Activated T-cell treated with anti-CD3 and anti-CD28 coated beads, Interleukin-2, amount 50 U/mL, for 1 hour (primary cell): ENCODE data around the gene PCED1B.

Source experiments
- DNase-seq: peaks from one replicate; pipeline ENCODE4 v3.0.0-alpha.2; 2020

Gene PCED1B

DNA sequence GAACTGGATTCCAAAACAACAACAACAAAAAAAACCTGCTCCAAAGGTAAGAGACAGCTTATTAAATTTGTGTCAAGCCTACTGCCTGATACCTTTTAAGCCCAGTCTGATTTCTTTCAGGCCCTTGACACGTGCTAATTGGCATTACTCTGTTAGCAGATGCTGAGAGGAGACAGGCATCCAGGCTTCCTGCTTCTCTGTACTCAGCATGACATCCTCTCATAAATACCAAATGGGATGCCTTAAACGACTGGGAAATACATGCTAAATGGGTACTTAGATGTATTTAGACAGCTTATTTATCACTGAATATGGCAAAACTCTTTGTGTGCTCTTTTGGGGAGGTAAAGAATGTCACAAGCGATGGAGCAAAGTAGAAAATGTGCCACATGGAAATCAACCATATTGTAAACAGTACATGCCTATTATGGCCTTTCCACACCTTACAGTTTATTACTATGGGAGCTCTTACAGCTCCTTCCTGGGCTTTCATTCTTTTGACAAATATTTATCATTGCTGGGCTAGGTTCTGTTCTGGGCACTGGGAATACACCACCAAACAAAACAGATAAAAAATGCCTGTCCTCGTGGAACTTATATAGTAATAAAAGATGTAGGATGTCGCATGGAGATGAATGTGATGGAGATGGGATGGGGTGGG is 11.5 kb upstream of the PCED1B start:
- no peak for DNase-seq

DNA sequence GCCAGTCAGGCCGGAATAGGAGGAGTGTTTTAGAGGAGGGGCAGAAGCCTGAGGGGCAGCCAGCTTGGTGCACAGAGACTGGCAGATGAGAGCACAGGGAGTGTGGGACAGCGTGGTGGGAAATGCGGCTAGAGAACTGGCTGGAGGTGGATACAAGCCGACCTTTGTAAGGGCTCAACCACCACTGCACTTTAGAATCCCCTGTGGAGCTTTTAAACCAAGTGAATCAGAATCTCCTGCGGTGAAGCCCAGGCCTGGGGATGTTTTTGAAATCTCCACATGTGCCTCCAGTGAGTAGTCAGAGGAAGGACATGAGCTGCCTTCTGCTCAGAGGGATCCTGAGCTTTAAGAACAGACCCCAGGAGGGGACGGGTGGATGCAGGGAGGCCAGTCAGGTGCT is 10.9 kb upstream of the PCED1B start:
- no peak for DNase-seq

DNA sequence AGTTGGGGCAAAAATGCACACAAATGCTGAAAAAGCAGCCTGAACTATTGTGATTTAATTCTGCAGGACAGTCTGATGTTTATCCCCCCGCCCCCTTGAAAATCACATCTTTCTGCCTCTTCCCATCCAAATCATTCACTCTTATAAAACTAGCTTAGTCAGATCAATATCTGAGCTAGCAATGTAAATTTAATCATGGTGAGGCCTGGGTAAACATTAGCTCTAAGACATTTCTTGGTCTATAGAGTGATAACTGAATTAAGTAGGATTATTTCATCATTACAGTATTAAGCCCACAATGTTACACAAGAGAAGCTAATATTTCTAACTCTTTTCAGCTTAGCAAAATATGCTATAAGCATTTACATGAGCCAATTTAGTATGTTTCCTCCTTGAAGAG is 9.1 kb upstream of the PCED1B start:
- no peak for DNase-seq

DNA sequence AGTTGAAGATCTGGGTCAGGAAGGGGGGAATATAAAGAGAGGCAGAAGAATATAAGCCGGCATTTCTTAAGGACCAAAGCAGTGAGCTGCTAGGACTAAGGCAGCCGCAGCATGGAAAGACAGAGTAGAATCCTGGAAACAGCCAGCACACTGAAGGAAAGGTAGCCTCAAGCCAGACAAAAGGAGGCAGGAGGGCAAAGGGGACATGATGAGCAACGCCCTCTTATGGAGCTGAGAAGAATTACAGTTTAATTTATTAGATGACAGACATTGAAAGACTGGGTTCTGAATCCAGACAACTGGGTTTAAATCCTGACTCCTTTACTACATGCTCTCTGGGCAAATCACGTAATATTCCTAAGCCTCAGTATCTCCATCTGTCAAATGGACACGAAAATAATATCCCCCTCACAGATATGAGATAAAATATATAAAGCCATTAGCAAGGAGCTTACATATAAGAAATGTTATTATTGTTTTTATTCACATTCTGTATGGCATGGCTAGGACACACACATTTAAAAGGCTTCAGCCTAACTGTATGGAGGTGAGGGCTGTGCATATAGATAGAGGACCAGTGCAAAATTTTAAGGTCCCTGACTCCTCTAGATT is 8.1 kb upstream of the PCED1B start:
- DNase-seq: no peak

DNA sequence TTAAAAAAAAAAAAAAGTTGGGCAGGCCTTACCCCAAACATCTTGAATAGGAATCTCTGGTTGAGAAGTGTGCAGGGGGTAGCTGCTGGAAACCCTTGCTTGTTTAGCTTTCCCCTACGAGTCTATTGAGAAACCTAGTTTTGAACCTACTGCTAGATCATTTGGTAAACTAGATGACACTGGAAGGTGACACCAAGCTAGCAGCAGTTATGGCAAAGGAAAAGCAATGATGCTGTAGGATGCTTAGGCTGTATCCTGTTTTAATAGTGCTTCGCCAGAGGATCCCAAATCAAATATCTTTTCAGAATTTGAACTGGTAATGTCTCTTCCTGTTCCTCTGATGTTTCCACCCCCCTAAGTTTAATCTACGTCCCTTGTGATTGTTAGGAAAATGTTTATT is 5.5 kb upstream of the PCED1B start:
- DNase-seq: no peak

DNA sequence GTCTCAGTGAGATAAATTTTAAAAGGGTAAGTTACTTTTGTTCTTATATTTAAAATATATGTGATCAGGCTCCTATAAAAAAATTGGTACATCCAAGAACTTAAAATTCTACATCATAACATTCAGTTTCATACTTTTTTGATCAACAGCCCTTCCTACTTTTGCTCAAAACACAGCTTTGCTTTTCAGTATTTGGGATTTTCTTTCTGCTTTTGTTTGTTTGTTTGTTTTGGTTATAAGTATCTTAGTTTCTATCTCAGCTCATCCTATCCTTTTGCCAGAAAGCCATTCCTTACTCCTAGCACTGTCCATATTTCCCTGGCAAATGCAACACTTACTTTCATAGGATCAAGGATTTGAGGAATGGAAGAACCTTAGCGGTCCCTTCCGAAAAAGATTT is 4.7 kb upstream of the PCED1B start:
- DNase-seq: no peak

DNA sequence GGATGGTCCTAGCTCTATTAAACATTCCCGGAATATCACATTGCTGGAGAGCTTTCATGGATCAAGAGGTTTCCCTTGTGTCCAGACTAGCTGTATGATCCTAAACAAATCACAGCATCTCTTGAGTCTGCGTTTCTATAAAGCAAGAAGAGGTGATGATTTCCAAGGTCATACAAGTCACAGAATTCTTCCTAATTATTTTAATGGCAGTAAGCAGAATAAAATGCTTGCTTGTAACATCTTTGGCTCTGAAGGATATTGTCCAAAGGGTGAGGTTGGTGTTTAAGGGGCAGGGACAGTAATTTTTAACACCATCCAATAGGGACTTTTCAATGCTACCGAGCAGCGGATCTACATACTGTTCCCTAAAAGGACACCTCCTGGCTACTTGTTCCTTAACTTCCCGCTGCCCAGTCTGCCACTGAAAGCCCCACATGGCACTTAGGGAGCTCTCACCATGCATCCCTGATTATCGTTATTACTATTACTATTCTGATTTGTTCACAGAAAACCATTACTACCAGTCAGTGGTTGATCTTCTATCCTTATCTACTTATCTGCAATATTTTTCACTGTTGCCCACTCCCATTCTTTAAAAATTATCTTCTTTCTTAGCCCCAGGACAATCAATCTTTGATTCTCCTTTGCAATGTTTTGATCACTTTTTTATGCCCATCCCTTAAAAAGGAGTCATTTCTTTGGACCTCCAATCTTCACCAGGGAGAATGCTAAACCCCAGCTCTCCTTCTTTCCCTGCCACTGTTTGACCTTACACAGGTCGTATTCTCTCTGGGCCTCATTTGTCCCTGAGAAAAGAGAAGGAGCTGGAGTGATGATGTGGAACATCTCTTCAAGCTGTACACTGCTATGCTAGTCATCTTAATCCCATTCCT is 4.0 kb upstream of the PCED1B start:
- no peak for DNase-seq

DNA sequence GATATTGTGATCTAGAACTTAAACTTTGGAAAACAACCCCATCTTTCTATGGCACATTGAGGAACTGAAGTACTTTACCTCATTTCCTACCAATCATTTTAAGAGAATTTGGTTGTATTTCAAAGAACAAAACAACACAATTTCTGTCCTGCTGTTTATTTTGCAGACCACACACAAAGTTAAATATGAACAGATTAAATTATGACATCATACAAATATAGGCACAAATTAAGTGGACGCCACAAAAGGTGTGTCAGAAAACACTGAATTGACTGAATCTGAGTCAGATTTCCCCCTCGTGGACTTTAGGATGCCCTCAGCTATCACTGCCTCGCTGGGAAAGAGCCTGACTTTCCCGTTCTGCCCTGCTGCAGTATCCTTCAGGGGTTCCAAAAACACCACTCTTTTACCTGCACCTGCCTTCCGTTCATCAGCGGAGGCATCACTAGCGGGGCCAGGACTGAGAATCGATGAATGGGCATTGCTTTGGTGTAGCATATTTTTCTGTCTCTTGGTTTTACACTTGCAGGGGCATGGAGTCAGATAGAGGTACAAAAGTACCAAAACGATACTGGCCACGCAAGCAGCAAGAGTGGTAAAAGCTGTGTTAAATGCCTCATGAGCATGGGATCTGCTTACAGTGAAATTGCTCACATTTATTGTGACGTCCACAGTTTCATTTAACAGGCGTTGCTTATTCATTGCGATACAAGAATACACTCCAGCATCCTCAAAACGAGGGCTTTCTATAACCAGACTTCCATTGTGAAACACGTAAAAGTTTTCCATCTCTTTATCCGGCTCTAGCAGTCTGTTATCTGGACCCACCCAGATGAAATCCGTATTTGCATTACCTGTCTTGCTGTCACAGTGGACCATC is 2.0 kb upstream of the PCED1B start:
- DNase-seq: no peak

DNA sequence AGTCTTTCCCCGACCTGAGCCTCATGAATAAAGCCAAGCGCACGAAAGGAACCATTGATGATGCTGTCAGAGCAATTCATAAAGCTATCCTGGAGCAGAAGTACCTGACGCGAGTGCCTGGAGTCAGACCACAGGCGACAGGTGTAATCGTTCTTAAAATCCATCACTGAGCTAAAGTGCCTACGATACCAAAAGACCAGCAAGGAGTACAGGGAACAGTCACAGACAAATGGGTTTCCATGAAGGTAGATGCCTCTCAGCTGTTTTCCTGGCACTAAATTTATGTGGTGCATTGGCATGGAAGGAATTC is 1.4 kb upstream of the PCED1B start:
- no peak for DNase-seq

DNA sequence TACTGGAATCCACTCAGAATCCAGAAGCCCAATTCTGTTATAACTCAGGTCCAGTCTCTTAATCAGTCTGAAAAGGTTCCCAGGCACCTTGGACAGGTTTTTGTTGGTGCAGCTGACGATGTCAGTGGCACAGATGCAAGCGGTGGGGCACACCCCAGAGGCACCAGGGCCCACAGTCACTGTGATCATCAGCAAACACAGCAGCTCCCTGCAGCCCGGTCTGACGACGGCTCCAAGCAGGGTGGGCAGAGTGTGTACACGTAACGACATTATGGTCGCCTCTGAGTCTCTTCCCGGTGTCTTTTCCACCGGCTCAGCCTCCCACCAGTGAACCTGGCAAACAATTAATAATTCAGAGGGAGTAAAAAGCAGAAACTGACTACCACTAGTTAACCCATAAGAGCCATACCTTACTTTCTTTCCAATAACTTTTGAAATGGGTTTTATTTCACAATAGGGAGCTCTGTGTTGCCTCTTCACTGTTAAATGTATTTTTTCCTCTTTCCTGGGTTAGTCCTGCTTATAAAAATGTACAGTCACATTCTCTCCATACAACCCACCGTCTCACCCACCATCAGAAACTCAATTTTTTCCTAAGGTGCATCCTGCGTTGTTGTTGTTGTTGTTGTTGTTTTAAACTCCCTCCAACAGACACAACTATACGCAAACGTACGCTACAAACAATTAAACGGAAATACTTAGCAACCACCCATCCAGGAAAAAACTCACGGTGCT is 521 bp upstream of the PCED1B start:
- DNase-seq: peak; percentile 57

DNA sequence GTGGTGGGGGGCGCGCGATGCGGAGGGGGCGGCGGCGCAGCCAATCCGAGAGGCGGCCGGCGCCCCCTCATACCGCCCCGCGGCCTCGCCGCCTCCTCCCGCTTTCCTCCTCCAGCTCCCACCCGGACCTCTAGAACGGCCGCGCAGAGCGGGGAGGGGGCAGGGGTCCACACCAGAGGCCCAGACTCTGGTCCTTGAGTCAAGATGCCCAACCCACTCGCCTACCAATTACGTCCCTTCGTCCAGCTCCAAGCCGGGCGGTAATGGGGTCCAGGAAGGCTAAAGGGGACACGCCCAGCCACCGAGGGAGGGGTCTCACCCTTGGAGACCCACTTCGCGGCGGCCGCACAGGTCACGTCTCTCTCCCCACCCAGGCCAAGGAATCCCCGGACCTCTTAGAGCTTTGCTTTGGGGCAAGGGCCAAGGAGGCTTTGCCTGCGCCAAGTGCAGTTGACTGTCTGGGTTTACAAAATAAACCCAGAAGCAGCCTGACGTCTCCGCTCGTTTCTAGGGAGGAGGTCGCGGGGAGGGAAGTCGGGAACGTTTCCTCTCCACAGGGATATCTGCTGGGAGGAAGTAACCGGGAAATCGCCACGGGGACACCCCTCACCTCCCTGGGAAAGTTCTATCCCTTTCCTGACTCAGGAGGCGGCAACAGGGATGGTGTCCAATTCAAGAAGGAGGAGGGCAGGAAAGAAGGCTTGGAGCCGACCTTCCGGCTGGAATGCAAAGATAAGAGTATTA is 732 bp downstream of the PCED1B start:
- peak; percentile 53 for DNase-seq

DNA sequence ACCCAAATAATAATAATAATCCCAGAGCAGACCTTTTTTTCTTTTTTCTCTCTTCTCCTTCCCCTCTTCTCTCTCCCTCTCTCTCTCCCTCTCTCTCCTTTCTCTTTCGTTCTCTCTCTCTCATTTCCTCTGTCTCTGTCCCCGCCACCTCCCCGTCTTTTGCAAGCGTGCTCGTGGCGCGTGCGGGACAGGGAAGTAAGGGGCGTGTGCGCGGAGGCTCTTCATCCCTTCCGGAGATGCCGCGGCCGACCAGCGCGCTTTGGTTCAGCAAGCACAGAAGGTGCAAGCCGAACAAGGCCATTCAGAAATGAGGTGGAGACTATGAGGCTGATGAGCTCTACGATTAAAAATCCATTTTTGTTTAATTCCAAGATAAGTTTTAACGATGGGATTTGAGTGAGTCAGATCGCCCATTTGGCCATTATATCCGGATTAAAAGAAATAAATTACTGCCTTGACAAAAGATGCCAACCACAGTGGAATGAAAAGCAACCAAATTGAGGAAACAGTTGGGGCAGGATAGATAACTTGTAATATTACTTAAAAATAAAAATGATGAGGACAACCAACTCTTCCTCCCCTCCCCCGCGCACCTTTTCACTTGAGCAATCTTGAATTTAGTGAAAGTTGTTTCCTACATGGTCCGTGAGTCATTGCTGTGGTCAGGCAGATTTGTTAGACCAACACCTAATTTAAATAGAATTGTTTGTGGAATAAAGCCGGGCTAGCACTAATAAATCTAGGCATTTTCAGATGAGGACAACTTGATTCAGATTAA is 1.5 kb downstream of the PCED1B start:
- DNase-seq: peak; percentile 40

DNA sequence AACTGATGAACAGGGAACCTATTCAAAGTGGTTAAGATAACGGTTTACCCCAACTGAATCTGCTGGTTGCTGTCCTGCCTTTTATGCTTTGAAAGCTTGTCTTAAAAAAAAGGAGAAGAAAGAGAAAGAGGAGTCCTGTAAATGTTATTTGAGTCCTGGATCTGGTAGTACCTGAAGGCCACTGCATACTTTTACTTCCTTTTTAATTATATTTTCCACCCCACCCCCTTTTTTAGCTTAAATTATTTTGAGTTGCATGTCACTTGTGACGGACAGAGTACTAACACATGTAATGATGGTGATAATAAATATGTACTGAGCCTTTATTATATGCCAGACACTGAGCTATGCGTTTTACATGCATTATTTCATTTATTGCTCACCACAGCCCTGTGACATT is 2.9 kb downstream of the PCED1B start:
- DNase-seq: no peak

DNA sequence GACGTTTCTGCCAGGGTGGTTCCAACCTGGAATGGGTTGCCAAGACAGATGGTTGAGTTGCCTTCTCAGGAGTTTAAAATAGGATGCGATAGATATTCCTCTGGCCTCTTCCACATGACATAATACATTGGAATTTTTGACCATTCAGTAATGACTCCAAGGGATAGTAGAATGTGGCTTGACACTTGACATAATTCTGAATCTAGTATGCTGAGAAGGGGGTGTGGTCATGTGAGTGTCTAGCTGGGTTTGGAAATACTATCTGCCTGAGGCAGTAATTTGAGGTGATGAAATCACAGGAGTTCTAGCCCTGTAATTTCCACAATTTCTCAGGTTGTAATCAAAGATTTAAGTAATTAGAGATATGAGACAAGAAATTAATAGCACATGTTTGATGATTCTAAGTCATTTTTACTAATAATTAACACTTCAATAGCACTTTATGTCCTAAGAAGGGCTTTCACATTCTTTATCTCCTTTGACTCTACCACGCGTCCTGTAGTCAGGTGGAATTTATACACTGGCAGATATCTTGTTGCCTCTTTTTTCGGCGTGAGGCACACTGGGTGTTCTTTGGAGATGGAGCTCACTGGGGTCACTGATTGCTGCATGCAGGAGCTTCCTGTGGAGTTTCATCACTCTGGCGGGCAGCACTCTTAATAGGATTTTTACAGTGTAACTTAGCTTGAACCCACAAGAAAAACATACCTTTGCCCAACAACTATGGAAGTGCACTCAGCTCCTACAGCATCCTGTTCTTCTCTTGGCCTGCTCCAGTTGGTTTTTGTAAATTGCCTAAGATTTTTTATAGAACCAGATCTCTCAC is 3.6 kb downstream of the PCED1B start:
- no peak for DNase-seq

DNA sequence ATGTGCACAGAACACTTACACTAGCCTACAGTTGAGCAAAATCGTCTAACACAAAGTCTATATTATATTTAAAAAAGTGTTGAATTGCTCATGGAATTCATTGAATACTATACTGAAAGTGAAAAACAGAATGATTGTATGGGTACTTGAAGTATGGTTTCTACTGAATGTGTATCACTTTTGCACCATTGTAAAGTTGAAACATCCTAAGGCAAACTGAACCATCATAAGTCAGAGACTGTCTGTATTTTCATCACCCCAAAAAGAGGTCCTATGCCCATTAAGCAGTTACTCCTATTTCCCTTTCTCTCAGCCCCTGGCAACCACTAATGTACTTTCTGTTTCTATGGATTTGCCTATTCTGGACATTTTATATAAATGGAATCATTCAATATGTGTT is 4.8 kb downstream of the PCED1B start:
- no peak for DNase-seq

DNA sequence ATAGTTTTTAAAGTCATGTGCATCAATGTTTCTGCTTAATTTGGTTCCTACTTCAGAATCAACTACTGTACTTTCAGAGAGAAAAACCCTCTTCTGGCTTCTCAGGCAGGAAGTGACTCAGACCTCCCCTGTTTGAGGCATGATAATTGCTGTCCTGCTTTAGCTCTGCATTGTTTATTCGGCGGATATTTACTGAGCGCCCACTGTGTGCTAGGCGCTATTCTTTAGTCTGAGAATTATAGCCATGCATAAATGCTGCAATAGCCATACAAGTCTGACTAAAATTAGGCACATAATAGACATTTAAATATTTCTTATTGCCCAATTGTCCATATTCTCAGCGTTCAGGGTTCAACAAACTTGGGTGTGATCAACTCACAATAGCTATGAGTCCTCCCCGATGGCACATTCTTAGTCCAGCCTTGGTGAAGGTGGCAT is 6.4 kb downstream of the PCED1B start:
- DNase-seq: no peak

DNA sequence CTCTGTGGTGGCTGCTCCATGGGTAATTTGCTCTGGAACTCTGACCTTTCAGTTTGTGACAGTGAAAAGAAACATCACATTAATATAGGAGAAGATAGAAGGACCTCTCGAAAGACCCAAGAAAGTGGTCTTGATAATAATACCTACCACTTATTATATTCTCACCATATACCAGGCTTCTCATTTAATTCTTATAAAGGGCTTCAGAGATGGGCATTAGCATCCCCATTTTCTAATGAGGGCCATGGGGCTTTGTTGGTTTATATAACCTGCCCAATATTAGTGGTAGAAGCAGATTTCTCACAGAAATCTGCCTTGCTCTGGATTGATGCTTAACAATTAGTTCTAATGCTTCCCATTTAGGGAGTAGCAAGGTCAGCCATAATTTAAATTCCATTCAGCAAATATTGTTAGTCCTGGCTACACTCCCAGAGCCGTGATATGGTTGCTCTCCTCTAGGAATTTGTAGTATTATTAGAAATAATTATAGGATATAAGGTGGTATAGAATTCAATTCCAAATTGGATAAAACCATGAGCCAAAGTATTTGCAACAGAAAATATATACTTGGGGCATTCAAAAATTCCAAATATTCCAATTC is 7.8 kb downstream of the PCED1B start:
- DNase-seq: no peak

DNA sequence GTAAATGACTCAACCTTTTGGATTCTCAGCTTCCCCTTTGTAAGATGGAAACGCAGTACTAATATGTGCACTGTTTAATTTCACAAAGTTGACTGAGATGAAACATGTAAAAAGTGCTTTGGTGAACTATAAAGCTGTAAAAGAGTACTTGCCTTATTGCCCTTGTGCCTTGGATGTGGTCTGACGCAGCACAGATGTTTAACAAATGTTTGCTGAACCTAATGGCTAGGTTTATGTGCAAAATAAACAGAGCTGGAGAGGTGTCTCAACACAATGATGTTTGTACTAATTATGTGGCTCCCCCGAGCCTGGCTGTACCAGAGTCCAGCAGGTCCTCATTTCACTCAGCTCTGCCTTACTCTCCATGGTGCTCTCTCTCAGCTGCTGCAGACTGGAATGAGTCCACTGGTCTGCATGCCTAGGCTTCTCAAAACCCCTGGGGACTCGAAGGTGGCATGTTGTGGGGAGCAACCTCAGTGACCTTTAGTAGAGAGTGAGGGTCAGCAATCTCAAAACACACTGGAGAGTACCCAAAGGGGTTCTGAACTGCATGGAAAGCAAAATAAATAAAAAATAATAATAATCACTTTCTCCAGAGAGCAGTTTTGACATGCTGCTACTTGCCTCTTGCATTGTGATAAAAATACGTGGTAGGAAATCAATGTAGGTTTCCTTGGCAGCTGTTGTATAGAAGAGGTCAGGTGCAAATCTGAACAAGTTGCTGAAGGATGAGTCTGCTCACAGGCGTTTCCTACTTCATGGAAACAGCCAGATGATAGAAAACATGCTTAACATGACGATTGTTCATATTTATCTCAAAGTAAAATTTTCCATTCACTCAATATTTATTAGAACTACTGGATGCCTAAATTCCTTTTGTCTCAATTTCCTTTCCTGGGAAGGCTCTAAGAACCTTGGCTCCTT is 8.9 kb downstream of the PCED1B start:
- no peak for DNase-seq
